H1 (cell line): Measurements from ENCODE around the gene EPS8. TPM values are rescaled to one million over a fixed set of nuclear protein-coding genes. Genes with fewer than 3 reads are reported as not detected.

Experiments
- RNF2 ChIP-seq: fragments of 200-900, 300-1000 bp; sonication (generic); IDR thresholded peaks from 2 replicates; pipeline ENCODE4 v1.7.1; 2016; ENCODE audit warnings: borderline replicate concordance, low read depth, mild to moderate bottlenecking, antibody characterized with exemption, low read length; ENCODE audit not compliant: poor library complexity, severe bottlenecking; ENCODE audit errors: missing control alignments
- ZNF274 ChIP-seq: IDR thresholded peaks from 2 replicates; pipeline ENCODE4 v1.7.0; 2012; ENCODE audit warnings: low read length, borderline replicate concordance; ENCODE audit errors: extremely low read depth
- polyA plus RNA-seq, 7 experiments: library from polyadenylated mRNA; depleted of rRNA in 3 of 7; stranded (reverse) in 5 of 7; unstranded in 2 of 7; fragments of >200 nt in 5 of 7; fragments of 200-250 nt in 2 of 7; gene quantifications; 1 replicate in 5 of 7; 2 replicates in 1 of 7; 4 replicates in 1 of 7; pipeline versions ENCODE4 v1.2.1 to v1.2.3, GENCODE V29; 2011 to 2013; ENCODE audit warnings: missing spikeins in 2 of 7, mixed read lengths in 2 of 7
- total RNA-seq: library from RNA; stranded (reverse); fragmentation: NEBNext Ultra II Directional; extraction: Animal tissue kit (Norgen Biotek cat#: 25700); gene quantifications from 2 replicates; pipeline ENCODE4 v1.2.1, GENCODE V29; 2021

The EPS8 gene
- total and polyA plus RNA-seq, 2 of the 8 experiments (the other 6 are each of a cell fraction or from before 2014, with no cell fraction given) = 3.0 to 4.6 TPM

- TF ChIP-seq ZNF274 = no peak
- no peak for TF ChIP-seq RNF2
These were observed 205.4 kb downstream of the EPS8 start (continued) for GRCh38 chr12:15583804-15584203.
